Germinal center (tissue), 1 donor: Measurements from ENCODE around the gene SOX2.

Source experiments
- DNase-seq: peaks from one replicate; pipeline ENCODE4 v3.0.0; 2012; ENCODE audit warnings: mixed read lengths, low spot score

Gene SOX2

DNA sequence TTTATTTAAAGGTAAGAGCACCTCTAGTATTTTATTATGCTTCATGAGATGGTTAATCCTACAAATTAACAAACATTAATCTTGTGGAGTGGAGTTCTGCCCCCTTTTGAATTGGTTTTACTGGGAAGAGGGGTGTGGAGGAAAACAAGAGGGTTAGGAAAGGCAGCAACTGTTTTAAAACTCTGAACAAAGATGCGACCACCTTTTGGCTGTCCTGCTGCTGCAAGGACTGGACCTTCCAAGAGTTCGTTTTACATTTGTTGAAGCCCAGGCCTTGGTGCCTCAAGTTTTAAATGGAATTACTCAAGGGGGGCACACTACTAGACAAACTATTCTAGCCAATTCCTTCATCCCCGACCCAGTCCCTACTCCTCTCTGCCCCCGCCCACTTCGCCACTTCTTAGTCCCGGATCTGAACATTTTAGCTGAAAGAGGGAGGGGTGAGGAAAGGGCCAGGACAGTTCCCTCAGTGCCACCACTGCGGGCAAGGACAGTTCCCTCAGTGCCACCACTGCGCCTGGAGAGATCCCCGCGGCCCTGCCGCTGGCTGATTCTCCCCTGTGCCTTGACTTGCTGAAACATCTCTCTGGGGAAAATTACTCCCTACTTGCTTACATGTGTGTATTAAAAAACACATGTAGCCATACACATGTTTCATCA is 11.2 kb downstream of the SOX2 start:
- no peak for DNase-seq

- DNase-seq, result no peak
Measured at GRCh38 chr3:181723625-181724191, 12.0 kb downstream of the SOX2 start.

DNA sequence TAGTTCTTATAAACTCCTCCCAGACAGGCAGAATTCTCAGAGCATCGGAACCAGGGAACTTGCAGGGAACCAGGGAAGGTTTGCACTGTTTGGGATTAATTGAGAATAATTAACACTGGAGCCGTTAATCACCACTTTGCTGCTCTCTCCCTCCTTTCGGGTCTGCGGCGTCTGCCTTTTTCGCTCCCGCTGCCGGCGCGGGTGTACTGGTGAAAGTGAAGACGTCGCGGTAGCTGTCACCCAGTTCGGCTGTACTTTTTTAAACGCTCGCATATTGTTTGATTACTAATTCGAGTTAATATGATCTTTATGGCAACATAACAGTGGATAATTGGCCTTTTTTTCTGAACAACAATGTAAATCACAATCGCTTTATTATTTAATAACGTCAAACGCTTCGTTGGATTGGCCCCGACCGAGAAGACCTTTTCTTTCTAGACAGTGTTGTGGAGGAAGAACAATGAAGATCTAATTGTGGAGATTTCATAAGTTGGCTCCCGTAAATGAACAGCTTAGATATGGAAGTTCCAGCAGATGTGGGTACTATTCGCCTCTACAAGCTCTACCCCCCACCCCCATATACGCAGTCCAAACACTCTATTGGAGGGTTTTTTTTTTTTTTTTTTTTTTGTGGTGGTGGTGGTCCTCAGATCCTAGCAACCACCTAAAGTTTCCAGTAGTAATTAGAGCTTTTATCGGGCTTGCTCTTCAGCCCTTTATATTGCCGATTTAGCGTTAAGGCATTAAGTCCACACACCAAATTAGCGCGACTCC is 12.7 kb downstream of the SOX2 start:
- DNase-seq, result no peak

GRCh38 chr3:181725131-181725731 is 13.5 kb downstream of the SOX2 start:
- DNase-seq, result no peak

DNA sequence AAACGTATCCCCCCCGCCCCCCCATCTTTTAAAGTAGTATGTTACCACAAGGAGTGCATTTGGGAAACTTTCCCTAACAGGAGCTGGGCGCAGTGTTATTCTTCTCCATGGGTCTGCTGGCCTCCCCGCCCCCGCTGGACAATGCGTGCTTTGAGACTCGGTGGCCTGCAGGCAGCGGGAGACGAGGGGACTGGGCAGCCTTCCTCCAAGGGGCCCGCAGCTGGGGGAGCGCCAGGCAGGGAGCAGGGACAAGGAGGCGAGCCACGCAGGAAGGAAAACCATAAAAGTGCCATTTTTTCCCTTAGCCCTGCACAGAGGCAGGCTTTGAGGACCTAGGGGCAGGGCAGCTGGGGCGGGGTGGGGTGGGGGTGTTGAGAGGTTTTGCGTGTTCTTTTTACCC is 14.1 kb downstream of the SOX2 start:
- DNase-seq, result no peak

DNA sequence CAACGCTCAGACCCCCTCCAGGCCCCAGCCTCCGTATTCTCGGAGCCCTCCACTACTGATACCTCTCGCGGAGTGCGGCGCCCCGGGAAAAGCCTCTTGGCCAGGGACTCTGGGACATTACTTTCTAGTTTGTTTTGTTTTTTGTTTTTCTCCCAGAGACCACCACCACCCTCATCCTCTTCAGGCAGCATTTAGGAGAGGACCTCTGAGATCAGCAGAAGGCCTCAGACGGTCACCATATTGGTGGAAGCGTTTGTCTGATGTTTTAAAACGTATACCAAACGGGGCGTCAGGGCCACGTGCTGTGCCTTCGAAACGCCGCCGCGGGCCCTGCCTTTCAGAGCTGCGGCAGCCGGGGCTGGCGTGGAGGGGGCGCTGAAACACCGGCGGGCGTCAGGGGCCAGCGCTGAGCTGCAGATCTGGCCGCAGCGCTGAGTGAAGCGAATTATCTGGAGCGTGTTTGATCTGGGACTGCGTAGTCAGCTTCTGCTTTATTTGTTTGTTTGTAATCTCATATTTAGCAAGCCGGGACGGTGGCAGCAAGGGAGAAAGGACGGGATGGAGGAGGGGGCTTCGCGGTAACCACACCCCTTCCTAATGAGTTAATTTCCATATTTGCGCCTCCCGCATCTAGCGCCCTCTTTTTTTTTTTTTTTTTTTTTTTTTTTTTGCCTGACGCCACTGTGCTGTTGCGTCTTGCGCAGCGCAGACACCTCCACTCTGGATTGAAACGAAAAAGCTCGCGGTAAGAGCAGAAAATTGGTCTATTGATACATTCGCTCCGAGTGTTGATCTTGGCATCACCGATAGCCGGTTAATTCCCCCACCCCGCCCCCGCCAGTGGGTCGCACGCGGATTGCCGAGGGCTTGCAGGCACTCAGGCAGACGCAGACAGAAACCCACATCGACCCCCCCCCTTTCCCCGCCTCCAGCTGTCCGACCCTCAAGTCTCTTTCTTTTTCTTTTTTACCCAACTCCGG is 14.9 kb downstream of the SOX2 start:
- DNase-seq, result peak; percentile 35

DNA sequence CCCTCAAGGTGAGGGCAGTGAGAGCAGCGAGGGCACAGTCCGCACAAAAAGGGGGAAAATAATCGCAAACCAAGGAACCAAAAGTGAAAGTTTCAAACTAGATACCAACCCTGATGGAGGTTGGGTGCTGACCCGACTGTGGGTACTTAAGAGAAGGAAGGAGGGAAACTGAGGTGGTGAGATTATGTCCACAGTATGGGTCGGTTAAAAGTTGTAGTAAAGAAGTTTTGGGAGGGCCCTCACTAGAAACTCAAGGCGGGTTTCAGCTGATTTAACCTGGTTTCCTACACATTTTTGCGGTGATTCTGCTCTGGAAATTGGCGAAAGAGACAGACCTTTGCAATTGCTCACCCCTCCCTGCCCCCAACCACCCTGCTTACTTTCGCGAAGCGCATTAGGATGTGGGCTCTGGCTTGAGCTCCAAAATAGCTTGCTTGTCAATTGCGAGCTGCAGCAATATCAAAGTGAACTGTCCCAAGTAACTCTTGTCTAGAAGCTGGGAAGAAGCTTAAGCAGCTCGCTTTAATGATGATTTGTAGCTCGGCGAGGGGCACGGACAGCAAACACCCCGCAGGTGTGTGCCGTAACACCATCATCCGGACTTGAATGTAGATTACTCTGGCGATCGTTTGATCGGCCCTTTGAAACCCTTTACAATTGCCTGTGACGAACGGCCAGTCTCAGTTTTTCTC is 15.8 kb downstream of the SOX2 start:
- DNase-seq, result no peak

GRCh38 chr3:181728470-181729340 is 17.0 kb downstream of the SOX2 start:
- no peak for DNase-seq

DNA sequence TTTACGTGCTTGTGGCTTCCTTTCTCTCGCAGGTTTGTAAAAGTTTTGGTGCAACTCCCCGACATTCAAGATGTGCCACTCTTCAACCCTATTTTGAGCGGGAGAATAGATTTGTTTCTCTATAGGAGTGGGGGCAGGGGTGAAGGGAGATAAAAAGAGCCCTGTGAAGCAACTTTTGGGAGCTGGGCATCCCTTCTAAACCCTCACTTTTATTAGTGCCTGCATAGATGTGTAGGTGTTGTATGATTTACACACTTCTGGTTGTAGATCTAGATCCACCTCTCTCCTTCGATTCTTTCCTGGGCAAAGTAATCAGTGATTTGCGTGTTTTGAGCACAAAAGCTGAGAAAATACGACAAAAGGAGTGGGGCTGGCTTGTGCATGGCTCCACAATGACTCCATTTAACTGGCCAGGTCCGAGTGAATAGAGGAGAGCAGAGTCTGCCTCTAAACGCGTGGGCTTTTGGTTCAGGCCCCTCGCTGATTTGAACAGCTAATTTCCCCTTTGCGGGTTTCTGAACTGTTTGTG is 17.7 kb downstream of the SOX2 start:
- DNase-seq, result no peak

GRCh38 chr3:181730316-181730715 is 18.6 kb downstream of the SOX2 start:
- DNase-seq, result no peak

DNA sequence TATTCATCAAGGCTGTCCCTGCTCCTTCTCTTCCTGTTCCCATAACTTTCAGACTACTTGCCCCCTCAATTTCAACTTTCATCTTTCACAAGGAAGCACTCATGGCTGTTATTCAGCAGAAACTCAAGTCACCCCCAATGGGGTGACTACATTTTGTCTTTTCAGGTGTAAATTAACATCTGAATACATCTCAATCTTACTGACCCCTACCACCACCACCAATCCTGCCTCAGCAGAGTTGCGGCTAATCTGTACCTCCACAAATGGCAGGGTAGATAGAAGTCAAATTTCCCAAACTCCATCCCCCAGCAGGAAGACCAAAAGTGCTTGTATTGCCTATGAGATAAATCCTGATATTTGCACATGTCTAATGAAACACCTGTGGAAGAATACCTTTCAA is 19.2 kb downstream of the SOX2 start:
- DNase-seq, result no peak

DNA sequence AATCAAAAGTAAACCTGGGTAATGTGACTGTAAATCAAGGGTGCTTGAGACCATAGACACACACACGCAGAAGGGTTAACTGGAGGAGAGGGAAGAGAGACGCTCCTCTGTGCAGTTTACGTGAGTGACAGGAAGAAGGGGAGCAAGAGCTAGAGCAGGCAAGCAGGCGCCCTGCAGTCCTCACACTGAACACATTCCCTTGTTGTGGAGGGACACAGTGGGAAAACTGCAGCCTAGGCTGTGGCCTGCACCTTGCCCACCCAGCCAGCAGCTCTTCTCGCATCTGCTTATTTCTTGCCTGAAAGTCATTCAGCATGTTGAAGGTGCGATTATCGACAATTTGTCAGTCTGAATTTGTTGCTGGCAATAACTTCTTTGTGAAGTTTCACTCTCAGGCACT is 24.2 kb downstream of the SOX2 start:
- DNase-seq, result no peak

DNA sequence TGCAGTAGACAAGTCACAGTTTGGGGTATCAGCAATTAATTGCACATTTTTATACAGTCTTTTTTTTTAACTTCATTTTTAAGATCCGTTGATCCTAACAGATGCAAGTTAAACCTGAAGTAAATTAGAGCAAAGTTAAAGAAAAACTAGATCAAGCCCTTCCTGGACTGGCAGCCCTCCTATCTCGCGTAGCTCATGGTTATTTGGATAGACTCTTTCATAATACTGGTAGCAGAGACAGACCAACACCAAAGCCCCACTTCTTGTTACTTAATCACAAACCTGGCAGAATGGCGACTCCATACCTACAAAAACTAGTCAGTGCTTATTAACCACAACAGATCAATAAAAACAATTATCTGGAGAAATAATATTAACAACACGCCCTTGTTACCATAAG is 26.8 kb downstream of the SOX2 start:
- no peak for DNase-seq

DNA sequence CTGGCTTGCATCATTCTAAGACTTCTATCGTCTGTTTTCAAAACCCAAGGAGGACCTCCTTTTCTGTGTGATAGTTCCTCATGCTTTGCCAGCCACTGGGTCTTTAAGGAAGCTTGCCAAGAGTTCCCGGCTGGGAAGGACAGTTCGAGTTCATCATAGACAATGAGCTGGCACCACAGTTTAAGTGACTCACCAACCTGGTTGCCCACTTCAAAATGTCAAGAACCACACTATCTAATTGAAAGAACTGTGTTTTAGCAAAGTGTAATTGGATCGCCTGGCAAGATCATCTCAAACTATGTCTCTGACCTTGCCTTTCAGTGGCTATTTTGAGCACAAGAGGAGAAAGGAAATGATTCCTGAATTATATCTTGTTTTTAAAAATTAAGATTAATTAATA is 27.9 kb downstream of the SOX2 start:
- DNase-seq, result no peak

DNA sequence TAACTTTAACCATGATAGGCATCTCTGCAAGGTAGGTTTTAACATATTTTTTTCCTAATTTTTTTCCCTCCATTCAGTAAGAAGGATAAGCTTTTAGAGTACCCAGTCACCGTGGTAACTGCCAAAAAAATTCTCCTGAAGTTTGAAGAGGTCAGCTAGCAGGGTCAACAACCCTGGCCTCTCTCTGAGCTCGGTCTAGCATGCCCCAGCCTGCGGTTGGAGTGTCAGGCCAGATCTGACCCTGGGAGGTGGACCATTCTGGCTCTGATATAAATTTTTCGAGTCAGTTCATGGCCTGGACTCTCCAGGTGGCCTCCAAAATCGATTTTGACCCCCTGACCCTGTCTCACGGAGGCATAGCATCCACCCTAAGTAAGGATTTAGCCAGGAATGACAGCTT is 29.7 kb downstream of the SOX2 start:
- DNase-seq, result no peak

DNA sequence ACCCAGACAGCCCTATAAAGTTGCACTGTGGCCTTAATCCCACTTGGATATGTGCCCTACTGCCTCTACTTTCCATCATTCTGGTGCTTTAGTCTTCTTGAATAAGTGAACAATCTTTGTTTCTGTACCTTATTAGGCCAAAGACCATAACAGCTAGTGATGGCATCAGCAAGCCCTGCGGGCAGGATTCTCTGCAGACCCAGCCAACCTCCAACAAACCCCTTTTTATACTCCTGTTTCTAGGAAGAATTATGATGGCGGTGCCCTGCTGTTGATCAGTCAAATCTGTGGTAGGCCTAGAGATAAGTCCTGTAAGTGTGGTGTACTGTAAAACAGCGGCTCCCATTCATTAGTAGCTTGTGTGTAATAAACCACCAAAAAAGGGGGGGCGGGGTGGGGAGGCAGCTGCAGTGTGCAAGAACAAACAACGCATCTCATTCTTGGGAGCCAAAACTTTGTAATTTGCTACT is 40.5 kb downstream of the SOX2 start:
- DNase-seq, result no peak

DNA sequence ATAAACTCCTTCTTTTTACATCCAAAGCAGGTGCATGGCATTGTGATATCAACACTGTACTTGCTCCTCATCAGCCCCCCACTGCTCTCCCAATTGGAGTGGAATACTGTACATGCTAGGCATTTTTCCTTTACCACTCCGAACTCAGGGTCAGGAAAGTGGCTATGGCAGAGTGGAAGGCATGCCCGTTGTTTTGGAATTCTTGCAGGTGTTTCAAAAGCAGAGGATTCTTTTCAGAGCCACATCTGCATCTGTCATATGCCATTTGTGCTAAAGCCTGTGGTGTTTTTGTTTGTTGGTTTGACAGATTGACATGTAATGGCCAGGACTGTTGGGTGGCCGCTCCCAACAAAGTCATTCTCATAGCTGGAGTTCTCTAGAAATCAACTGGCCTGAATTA is 41.7 kb downstream of the SOX2 start:
- DNase-seq, result no peak

DNA sequence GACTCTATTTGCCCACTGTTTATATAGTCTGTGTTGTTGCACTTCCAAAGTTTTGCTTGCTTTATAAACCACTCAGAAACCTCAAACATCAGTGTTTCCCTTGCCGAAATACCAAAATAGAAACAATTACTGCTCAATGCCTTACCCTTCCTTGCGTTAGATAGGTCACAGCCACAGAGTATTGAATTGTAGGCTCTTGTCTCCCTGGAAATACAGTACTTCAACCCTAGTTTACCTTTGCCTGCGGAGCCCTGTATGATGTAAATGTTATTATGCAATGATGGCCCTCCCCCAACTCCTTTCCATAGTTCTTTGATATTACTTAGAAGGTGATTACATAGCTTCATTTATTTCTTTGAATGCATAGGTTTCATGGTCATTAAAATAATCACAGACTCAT is 44.2 kb downstream of the SOX2 start:
- DNase-seq, result no peak

DNA sequence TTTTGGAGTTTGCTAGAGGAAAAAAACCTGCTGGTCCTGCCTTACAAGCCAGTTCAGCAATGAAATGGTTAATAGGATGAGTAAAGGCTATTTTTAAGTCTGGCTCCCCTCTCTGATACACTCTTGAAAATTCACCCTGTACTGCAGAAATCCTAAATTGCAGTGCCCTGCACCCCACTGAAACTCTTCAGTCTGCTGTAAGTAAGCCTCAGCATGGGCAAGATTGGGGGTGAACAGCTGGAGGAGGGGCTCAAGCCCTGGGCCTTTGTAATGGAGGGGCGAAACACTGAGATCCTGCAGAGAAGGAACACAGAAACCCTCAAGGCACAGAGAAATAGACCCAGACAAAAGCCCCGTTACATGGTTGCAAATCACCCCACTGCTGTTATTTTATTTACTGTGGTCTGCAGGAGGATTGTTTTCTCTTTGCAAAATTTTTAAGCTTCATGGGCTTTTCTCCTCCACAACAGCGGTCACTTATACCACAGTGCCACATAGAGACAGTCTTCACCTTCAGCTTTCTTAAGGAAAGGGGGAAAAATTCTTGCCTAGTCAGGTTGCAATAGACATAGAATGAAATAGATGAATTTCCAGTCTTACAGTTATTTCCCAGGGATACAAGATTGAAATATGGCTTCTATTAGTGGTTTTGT is 45.0 kb downstream of the SOX2 start:
- DNase-seq, result no peak
